ENCODE measurements around the gene PDE3B.

- no peak for TF ChIP-seq EZH2phosphoT487 (IDR thresholded peaks at IDR 0.05; ENCODE audit: low read depth)
- TF ChIP-seq CTCF (IDR thresholded peaks at IDR 0.05; ENCODE audit: low read depth, low read length) = no peak
Observed at GRCh38 chr11:14906993-14907392, 263.4 kb downstream of the PDE3B start.
